ENCODE data around the gene ZSWIM5. TPM values are rescaled to one million over a fixed set of nuclear protein-coding genes. Genes with fewer than 3 reads are reported as not detected.
"Not testable (repeated sequence)": the region's sequence is repeated elsewhere in the genome, so short reads cannot be mapped to it uniquely, and the experiment has no call there.

The ZSWIM5 gene
- total RNA-seq, 1 donor, result 0.43 TPM

- H3K4me3 ChIP-seq (ENCODE audit: low read depth, low read length), result no peak overlapping the region
- DNase-seq (ENCODE audit: low read depth), result no peak
- TF ChIP-seq, protein P1, sequence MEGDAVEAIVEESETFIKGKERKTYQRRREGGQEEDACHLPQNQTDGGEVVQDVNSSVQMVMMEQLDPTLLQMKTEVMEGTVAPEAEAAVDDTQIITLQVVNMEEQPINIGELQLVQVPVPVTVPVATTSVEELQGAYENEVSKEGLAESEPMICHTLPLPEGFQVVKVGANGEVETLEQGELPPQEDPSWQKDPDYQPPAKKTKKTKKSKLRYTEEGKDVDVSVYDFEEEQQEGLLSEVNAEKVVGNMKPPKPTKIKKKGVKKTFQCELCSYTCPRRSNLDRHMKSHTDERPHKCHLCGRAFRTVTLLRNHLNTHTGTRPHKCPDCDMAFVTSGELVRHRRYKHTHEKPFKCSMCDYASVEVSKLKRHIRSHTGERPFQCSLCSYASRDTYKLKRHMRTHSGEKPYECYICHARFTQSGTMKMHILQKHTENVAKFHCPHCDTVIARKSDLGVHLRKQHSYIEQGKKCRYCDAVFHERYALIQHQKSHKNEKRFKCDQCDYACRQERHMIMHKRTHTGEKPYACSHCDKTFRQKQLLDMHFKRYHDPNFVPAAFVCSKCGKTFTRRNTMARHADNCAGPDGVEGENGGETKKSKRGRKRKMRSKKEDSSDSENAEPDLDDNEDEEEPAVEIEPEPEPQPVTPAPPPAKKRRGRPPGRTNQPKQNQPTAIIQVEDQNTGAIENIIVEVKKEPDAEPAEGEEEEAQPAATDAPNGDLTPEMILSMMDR (IDR thresholded peaks at IDR 0.05; ENCODE audit: insufficient read depth, low read depth, low read length), result no peak
Measured at GRCh38 chr1:45089711-45090110, 116.7 kb downstream of the ZSWIM5 start.

DNA sequence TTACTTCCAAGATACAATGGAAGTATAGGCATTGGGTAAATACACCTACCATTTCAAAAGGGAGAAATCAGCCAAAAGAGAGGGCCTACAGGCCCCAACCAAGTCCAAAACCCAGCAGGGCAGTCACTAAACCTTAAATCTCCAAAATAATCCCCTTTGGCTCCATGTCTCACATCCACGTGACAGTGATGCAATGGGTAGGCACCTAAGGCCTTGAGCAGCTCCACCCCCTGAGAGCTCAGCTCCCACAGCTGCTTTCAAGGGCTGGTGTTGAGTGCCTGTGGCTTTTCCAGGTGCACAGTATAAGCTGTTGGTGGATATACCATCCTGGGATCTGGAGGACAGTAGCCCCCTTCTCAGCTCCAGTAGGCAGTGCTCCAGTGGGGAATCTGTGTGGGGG lies 121.8 kb downstream of the ZSWIM5 start:
- TF ChIP-seq, protein P1 (IDR thresholded peaks at IDR 0.05; ENCODE audit: insufficient read depth, low read depth, low read length), result no peak
- no peak overlapping the region for H3K4me3 ChIP-seq (ENCODE audit: low read depth, low read length)
- DNase-seq (ENCODE audit: low read depth), result no peak

- TF ChIP-seq, protein P1 (IDR thresholded peaks at IDR 0.05; ENCODE audit: insufficient read depth, low read depth, low read length), result no peak
- no peak overlapping the region for H3K4me3 ChIP-seq (ENCODE audit: low read depth, low read length)
- DNase-seq (ENCODE audit: low read depth), result no peak
Measured at GRCh38 chr1:45079533-45079932, 126.9 kb downstream of the ZSWIM5 start.

DNA sequence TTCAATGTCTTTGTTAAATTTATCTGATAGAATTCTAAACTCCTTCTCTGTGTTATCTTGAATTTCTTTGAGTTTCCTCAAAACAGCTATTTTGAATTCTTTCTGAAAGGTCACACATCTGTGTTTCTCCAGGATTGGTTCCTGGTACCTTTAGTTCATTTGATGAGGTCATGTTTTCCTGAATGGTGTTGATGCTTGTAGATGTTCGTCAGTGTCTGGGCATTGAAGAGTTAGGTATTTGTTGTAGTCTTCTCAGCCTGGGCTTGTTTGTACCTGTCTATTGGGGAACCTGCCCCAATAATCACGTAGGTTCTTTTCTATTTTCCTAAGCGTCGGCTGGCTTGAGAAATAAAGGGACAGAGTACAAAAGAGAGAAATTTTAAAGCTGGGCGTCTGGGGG lies 129.4 kb downstream of the ZSWIM5 start:
- DNase-seq (ENCODE audit: low read depth); H3K4me3 ChIP-seq (ENCODE audit: low read depth, low read length): not testable (repeated sequence)

GRCh38 chr1:45071567-45071966 lies 134.8 kb downstream of the ZSWIM5 start:
- DNase-seq (ENCODE audit: low read depth), result no peak
- TF ChIP-seq, protein P1 (IDR thresholded peaks at IDR 0.05; ENCODE audit: insufficient read depth, low read depth, low read length), result no peak
- no peak overlapping the region for H3K4me3 ChIP-seq (ENCODE audit: low read depth, low read length)

DNA sequence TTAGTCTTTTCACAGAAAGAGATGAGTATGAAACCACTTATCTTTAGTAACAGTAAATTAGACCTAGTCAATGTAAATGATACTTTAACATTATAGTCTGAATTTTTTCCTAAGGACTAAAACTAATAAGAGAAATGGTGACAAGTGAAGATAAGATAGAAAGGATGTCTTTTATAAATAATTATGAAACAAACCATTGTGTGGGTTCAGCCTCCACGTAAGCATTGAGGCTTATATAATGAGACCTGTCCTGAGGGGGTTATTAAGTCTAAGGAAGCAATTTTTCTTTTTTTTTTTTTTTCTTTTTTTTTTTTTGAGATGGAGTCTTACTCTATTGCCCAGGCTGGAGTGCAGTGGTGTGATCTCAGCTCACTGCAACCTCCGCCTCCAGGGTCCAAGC lies 138.6 kb downstream of the ZSWIM5 start:
- no peak for DNase-seq (ENCODE audit: low read depth)
- TF ChIP-seq, protein P1 (IDR thresholded peaks at IDR 0.05; ENCODE audit: insufficient read depth, low read depth, low read length), result no peak
- no peak overlapping the region for H3K4me3 ChIP-seq (ENCODE audit: low read depth, low read length)

DNA sequence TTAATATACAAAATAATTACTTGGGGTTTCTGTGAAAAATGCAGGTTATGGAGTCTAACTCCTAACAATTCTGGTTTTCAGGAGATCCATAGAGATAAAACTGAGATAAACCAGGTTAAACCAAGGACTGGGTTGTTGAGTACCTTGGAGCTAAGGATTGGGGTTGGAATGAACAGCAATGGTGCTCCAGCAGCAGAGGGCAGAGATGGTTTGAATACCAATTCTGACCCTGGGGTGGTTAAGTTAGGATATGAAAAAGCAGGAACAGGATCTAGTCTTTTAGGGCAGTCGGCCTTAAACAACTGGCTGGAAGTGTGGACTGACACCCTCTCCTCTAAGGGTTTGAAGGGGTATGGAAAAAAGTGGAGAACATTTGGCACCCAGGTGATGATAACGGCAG lies 141.3 kb downstream of the ZSWIM5 start:
- TF ChIP-seq, protein P1 (IDR thresholded peaks at IDR 0.05; ENCODE audit: insufficient read depth, low read depth, low read length), result no peak
- no peak overlapping the region for H3K4me3 ChIP-seq (ENCODE audit: low read depth, low read length)
- DNase-seq (ENCODE audit: low read depth), result no peak

DNA sequence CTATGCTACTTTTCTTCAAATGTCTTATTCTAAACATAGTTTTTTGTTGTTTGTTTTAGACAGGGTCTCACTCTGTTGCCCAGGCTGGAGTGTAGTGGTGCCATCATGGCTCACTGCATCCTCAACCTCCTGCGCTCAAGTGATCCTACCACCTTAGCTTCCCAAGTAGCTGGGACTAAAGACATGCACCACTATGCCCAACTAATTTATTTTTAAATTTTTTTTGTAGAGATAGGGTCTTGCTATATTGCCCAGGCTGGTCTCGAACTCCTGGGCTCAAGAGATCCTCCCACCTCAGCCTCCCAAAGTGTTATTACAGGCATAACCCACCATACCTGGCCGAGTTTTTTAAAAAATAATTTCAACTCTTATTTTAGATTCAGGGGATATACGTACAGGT lies 143.9 kb downstream of the ZSWIM5 start:
- H3K4me3 ChIP-seq (ENCODE audit: low read depth, low read length); DNase-seq (ENCODE audit: low read depth): not testable (repeated sequence)

All from fibroblast of villous mesenchyme (primary cell).